K562 (cell line): Measurements from ENCODE around the gene CTAG1B. TPM values are rescaled to one million over a fixed set of nuclear protein-coding genes. Genes with fewer than 3 reads are reported as not detected.

Experiments
- ATAC-seq: fragments of 200-7000 bp; cut with Tn5 transposase; 3 replicates; pipeline ENCODE4 v1.9.1; 2020; ENCODE audit warnings: moderate library complexity
- BruUV-seq: library from RNA; stranded (reverse); fragments of 400-500 nt; replicated peaks from 2 replicates; lab custom pipeline; 2021; lab: Mats Ljungman, UMichigan
- CTCF ChIA-PET: fragments of 300-600 bp; formaldehyde crosslinking; extraction: SDS; loops from one replicate; lab custom pipeline; 2021; ENCODE audit warnings: low intra/inter-chr PET ratio; lab: Yijun Ruan, JAX
- POLR2A ChIA-PET: fragments of 300-600, 350-650 bp; sonication (Branson Sonifier 250); formaldehyde crosslinking; extraction: SDS; loops from one replicate; lab custom pipeline; 2021; ENCODE audit warnings: antibody characterized with exemption, inconsistent platforms; lab: Yijun Ruan, JAX
- DNase-seq, 4 experiments: peaks; one replicate each; pipeline versions ENCODE4 v3.0.0 to v3.0.0-alpha.2; 2011 to 2018; ENCODE audit warnings: low spot score in 3 of 4, mixed read lengths in 3 of 4; ENCODE audit errors: extremely low read depth in 1 of 4
- FAIRE-seq: peaks from 2 replicates; lab custom pipeline; 2011; peaks lifted over from hg19 to GRCh38; lab: Jason Lieb, UNC
- H2AFZ ChIP-seq: 2 replicates; pipeline ENCODE4 v1.6.0; 2011; ENCODE audit warnings: low read depth, low read length, control low read depth, inconsistent platforms
- H3K27ac ChIP-seq: fragments of 200-600 bp; 3 replicates; pipeline ENCODE4 v1.8.0; 2011; ENCODE audit warnings: low read depth, mild to moderate bottlenecking, control low read depth, inconsistent platforms, low read length, moderate library complexity, mixed read lengths; ENCODE audit errors: extremely low read depth
- H3K27me3 ChIP-seq, 2 experiments: fragments of 300-600 bp in 1 of 2; 2 replicates in 1 of 2; 3 replicates in 1 of 2; pipeline versions ENCODE4 v1.6.0 to v1.8.0; 2011; ENCODE audit warnings: inconsistent platforms in 2 of 2, low read length in 2 of 2, mild to moderate bottlenecking in 1 of 2, mixed read lengths in 1 of 2, moderate library complexity in 1 of 2; ENCODE audit not compliant: control insufficient read depth in 2 of 2, insufficient read depth in 2 of 2
- H3K36me3 ChIP-seq: fragments of 300-600 bp; 3 replicates; pipeline ENCODE4 v1.8.0; 2011; ENCODE audit warnings: mild to moderate bottlenecking, low read length, inconsistent platforms; ENCODE audit not compliant: control insufficient read depth, insufficient read depth
- H3K4me1 ChIP-seq, 2 experiments: fragments of 200-600 bp in 1 of 2; replicated peaks in 1 of 2; 2 replicates in 1 of 2; 3 replicates in 1 of 2; pipeline versions ENCODE4 v1.5.1 to v1.8.0; 2011; ENCODE audit warnings: inconsistent platforms in 2 of 2, low read length in 2 of 2, mild to moderate bottlenecking in 1 of 2, mixed read lengths in 1 of 2, moderate library complexity in 1 of 2; ENCODE audit not compliant: control insufficient read depth in 2 of 2, insufficient read depth in 2 of 2
- H3K4me2 ChIP-seq: 2 replicates; pipeline ENCODE4 v1.6.1; 2011; ENCODE audit warnings: low read length, control low read depth, inconsistent platforms, mixed read lengths; ENCODE audit not compliant: insufficient read depth
- H3K4me3 ChIP-seq: fragments of 200-600 bp; sonication (generic), shearing (Covaris generic); 2 replicates; pipeline ENCODE4 v1.5.1; 2016; ENCODE audit warnings: control low read depth, inconsistent platforms
- H3K79me2 ChIP-seq: fragments of 200-600 bp; 3 replicates; pipeline ENCODE4 v1.8.0; 2011; ENCODE audit warnings: low read length, inconsistent platforms; ENCODE audit not compliant: control insufficient read depth, insufficient read depth
- H3K9ac ChIP-seq, 2 experiments: 2 replicates each; pipeline versions ENCODE4 v1.6.0 to v1.6.1; 2011; ENCODE audit warnings: low read depth in 2 of 2, low read length in 2 of 2, control low read depth in 1 of 2, inconsistent platforms in 1 of 2, mild to moderate bottlenecking in 1 of 2, mixed read lengths in 1 of 2; ENCODE audit not compliant: insufficient read depth in 1 of 2
- H3K9me1 ChIP-seq: one replicate; pipeline ENCODE4 v1.6.0; 2011; ENCODE audit warnings: inconsistent platforms, mild to moderate bottlenecking, low read length, moderate library complexity; ENCODE audit not compliant: control insufficient read depth, insufficient read depth
- H3K9me3 ChIP-seq: replicated peaks from 2 replicates; pipeline ENCODE4 v1.5.1; 2011; ENCODE audit warnings: low read depth, low read length, inconsistent platforms; ENCODE audit not compliant: control insufficient read depth, insufficient read depth
- H4K20me1 ChIP-seq: replicated peaks from 2 replicates; pipeline ENCODE4 v1.6.1; 2011; ENCODE audit warnings: low read length, inconsistent platforms, mixed read lengths; ENCODE audit not compliant: control insufficient read depth, insufficient read depth
- CBFA2T3 ChIP-seq: fragments of 450-650 bp; IDR thresholded peaks from 2 replicates; pipeline ENCODE4 v1.6.1; 2017
- DACH1 ChIP-seq: fragments of 450-650 bp; IDR thresholded peaks from 2 replicates; pipeline ENCODE4 v1.6.1; 2018; ENCODE audit not compliant: partially characterized antibody
- JUND ChIP-seq, 2 experiments: IDR thresholded peaks; 2 replicates in 1 of 2; 3 replicates in 1 of 2; pipeline ENCODE4 v1.6.1; 2011; ENCODE audit warnings: borderline replicate concordance in 2 of 2, low read depth in 2 of 2, low read length in 2 of 2, improper control_type of control experiment in 1 of 2, missing biosample characterization in 1 of 2, missing genetic modification characterization in 1 of 2, missing genetic modification reagents in 1 of 2
- NCOA2 ChIP-seq, 2 experiments: fragments of 450-650 bp; IDR thresholded peaks; 2 replicates each; pipeline ENCODE4 v1.6.1; 2018; ENCODE audit warnings: mild to moderate bottlenecking in 2 of 2, moderate library complexity in 1 of 2; ENCODE audit not compliant: partially characterized antibody in 2 of 2
- POU5F1 ChIP-seq: fragments of 150-350 bp; IDR thresholded peaks from 2 replicates; pipeline ENCODE4 v1.6.1; 2014; ENCODE audit warnings: borderline replicate concordance, low read length, low read depth, mild to moderate bottlenecking; ENCODE audit not compliant: partially characterized antibody
- RBM14 ChIP-seq: fragments of 200-400 bp; formaldehyde crosslinking; IDR thresholded peaks from 2 replicates; pipeline ENCODE4 v1.6.1; 2018; ENCODE audit warnings: low read depth, mild to moderate bottlenecking, low read length, moderate library complexity, borderline replicate concordance; ENCODE audit not compliant: insufficient read depth
- RFX7 ChIP-seq: fragments of 250-450 bp; sonication (Bioruptor Pico); IDR thresholded peaks from 2 replicates; pipeline ENCODE4 v1.5.1; 2021; ENCODE audit warnings: mild to moderate bottlenecking
- SP2 ChIP-seq: IDR thresholded peaks from 2 replicates; pipeline ENCODE4 v1.6.1; 2011; ENCODE audit warnings: mild to moderate bottlenecking, low read depth, low read length, moderate library complexity; ENCODE audit not compliant: poor library complexity, severe bottlenecking; ENCODE audit errors: extremely low read depth
- WHSC1 ChIP-seq: IDR thresholded peaks from one replicate; pipeline ENCODE4 v1.6.1; 2012; ENCODE audit warnings: low read length, control low read depth, inconsistent platforms
- WGBS: fragments of 100-300 bp; shearing (Covaris generic); methylation state at CpG from one replicate; pipeline ENCODE4 v1.1.6; 2016; ENCODE audit warnings: low coverage, mixed read lengths; ENCODE audit not compliant: insufficient coverage; ENCODE audit errors: missing lambda C conversion rate; 5-methylcytosine and 5-hydroxymethylcytosine counted together
- in situ Hi-C: fragments of 300-500 bp; cut with MboI; formaldehyde crosslinking; loops from 4 replicates; pipeline ENCODE4 v1.15.0; 2018; ENCODE audit warnings: inconsistent platforms, mixed read lengths
- intact Hi-C: fragments of 100-400 bp; cut with micrococcal nuclease; formaldehyde crosslinking; loops from 2 replicates; pipeline ENCODE4 v1.14.2; 2022
- polyA plus RNA-seq, 8 experiments: library from polyadenylated mRNA; depleted of rRNA in 4 of 8; stranded (reverse) in 5 of 8; unstranded in 3 of 8; fragments of >200 nt; fragmentation: Nextera tagmentation in 2 of 8; fragmentation: Illumina TruSeq in 1 of 8; extraction: Ambion mirVana in 2 of 8; extraction: Trizol in 1 of 8; gene quantifications; 2 replicates each; pipeline versions ENCODE4 v1.2.1 to v1.2.3, GENCODE V29; 2011 to 2014; ENCODE audit warnings: inconsistent platforms in 1 of 8, missing spikeins in 1 of 8
- total RNA-seq, 7 experiments: library from RNA; depleted of rRNA in 6 of 7; stranded (reverse); fragments of >200 nt in 6 of 7; fragmentation: Illumina TruSeq in 2 of 7; extraction: Trizol in 2 of 7; gene quantifications; 2 replicates each; pipeline versions ENCODE4 v1.2.1 to v1.2.3, GENCODE V29; 2011 to 2021; ENCODE audit warnings: low replicate concordance in 1 of 7
- TF ChIP-seq, protein P1 (sequence below): fragments of 250-450 bp; sonication (Bioruptor Pico); IDR thresholded peaks from 2 replicates; pipeline ENCODE4 v1.8.0; 2021; ENCODE audit warnings: mild to moderate bottlenecking, moderate library complexity

The CTAG1B gene
- total and polyA plus RNA-seq, 9 of the 15 experiments (the other 6 are each of a cell fraction or from before 2014, with no cell fraction given): not detected

- H3K4me1 ChIP-seq: peaks cover 0 to 11% of the 10 kb centered on the region in 2 experiments; a peak in 2 of 5 replicates
- no peak overlapping the region for H3K27ac ChIP-seq
- H3K9ac ChIP-seq: no peak overlapping the region
- no peaks in the 10 kb centered on the region for H4K20me1 ChIP-seq
- H3K4me3 ChIP-seq: no peak overlapping the region
- no peaks in the 10 kb centered on the region; the same call in 2 of the 3 replicates for H3K79me2 ChIP-seq
- ChIA-PET CTCF (no interaction called here), POLR2A (no interaction called here)
- H3K4me2 ChIP-seq: no peak overlapping the region
- no peak for FAIRE-seq
- H3K36me3 ChIP-seq: no peaks in the 10 kb centered on the region
- DNase-seq: no peak
- H2AFZ ChIP-seq: no peak overlapping the region
- in situ Hi-C loops: loop anchor here (10.0 kb wide), 1 partner anchor 70 kb away; the partner anchor contains the start of gene CTAG1A
- no peaks in the 10 kb centered on the region for H3K9me3 ChIP-seq
- 26% methylated on average over 4 of the region's 15 CpGs for WGBS
- BruUV-seq: no TSS peak
- no peak for ATAC-seq
- H3K9me1 ChIP-seq: no peaks in the 10 kb centered on the region
- intact Hi-C loops: no loop called here
- H3K27me3 ChIP-seq: peaks cover 2 to 26% of the 10 kb centered on the region in 2 experiments; a peak in 3 of 5 replicates
- no peak for TF ChIP-seq NCOA2 (IDR thresholded peaks at IDR 0.05; ENCODE audit: partially characterized antibody in 2 of 2)
- no peak for TF ChIP-seq WHSC1
- TF ChIP-seq, all 486 proteins: peak for 0
Observed at GRCh38 chrX:154654925-154655324, 35.8 kb upstream of the CTAG1B start.

GRCh38 chrX:154654372-154654771, 35.3 kb upstream of the CTAG1B start:
- H3K4me3 ChIP-seq: no peak overlapping the region
- no peaks in the 10 kb centered on the region for H4K20me1 ChIP-seq
- in situ Hi-C loops (loop anchor here (10.0 kb wide), 1 partner anchor 70 kb away; the partner anchor contains the start of gene CTAG1A), intact Hi-C loops (no loop called here)
- no peaks in the 10 kb centered on the region for H3K36me3 ChIP-seq
- H3K4me2 ChIP-seq: no peak overlapping the region
- no peak overlapping the region for H2AFZ ChIP-seq
- ChIA-PET CTCF (no interaction called here), POLR2A (no interaction called here)
- no peak overlapping the region for H3K27ac ChIP-seq
- no peaks in the 10 kb centered on the region; the same call in 2 of the 3 replicates for H3K79me2 ChIP-seq
- WGBS: 38% methylated on average over 6 of the region's 10 CpGs
- TF ChIP-seq RFX7 (CRISPR knock-in tag) (no peak), CBFA2T3 (no peak), DACH1 (no peak), RBM14 (no peak), JUND (IDR thresholded peaks at IDR 0.05; ENCODE audit: borderline replicate concordance, low read depth, low read length) (no peak), JUND (tag; IDR thresholded peaks at IDR 0.05; ENCODE audit: borderline replicate concordance, low read depth, low read length) (no peak), POU5F1 (no peak), SP2 (no peak)
- TF ChIP-seq, protein P1, sequence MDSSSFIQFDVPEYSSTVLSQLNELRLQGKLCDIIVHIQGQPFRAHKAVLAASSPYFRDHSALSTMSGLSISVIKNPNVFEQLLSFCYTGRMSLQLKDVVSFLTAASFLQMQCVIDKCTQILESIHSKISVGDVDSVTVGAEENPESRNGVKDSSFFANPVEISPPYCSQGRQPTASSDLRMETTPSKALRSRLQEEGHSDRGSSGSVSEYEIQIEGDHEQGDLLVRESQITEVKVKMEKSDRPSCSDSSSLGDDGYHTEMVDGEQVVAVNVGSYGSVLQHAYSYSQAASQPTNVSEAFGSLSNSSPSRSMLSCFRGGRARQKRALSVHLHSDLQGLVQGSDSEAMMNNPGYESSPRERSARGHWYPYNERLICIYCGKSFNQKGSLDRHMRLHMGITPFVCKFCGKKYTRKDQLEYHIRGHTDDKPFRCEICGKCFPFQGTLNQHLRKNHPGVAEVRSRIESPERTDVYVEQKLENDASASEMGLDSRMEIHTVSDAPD (CRISPR knock-in tag): no peak
- no peak overlapping the region for H3K9ac ChIP-seq
- DNase-seq (no peak), ATAC-seq (no peak), FAIRE-seq (no peak)
- BruUV-seq: no TSS peak
- peaks cover 3% of the 10 kb centered on the region for H3K9me1 ChIP-seq
- H3K9me3 ChIP-seq: no peaks in the 10 kb centered on the region
- peaks cover 0 to 16% of the 10 kb centered on the region in 2 experiments; a peak in 2 of 5 replicates for H3K4me1 ChIP-seq
- peaks cover 5 to 31% of the 10 kb centered on the region in 2 experiments; a peak in 3 of 5 replicates for H3K27me3 ChIP-seq
